ENCODE results near the gene RAD51B. TPM values are rescaled to one million over a fixed set of nuclear protein-coding genes. Genes with fewer than 3 reads are reported as not detected.

RAD51B gene
- polyA plus RNA-seq, 3 donors: 3.6 to 11.6 (median 9.4) TPM

GRCh38 chr14:68314642-68315041 lies 495.1 kb downstream of the RAD51B start:
- Histone ChIP-seq H3K36me3 (replicated peaks in 1 of 2; ENCODE audit: control insufficient read depth in 1 of 2, insufficient read depth in 2 of 2, low read length in 2 of 2) (no peaks in the 10 kb centered on the region), H3K9me3 (replicated peaks in 1 of 2; ENCODE audit: control insufficient read depth in 1 of 2, insufficient read depth in 1 of 2, low read length in 2 of 2) (no peaks in the 10 kb centered on the region), H3K9ac (ENCODE audit: insufficient read depth, low read length, poor library complexity, severe bottlenecking) (no peak overlapping the region), H3K27me3 (ENCODE audit: control insufficient read depth in 2 of 2, insufficient read depth in 2 of 2, low read length in 2 of 2) (no peaks in the 10 kb centered on the region), H3K4me1 (ENCODE audit: control insufficient read depth in 1 of 2, insufficient read depth in 2 of 2, low read length in 2 of 2) (peaks cover 7 to 8% of the 10 kb centered on the region in 2 donors), H2AFZ (ENCODE audit: insufficient read depth, low read depth, low read length, poor library complexity, severe bottlenecking) (no peak overlapping the region), H4K20me1 (ENCODE audit: insufficient read depth, low read length) (no peaks in the 10 kb centered on the region), H3K27ac (ENCODE audit: low read depth in 1 of 2, low read length in 2 of 2) (no peak overlapping the region), H3K79me2 (ENCODE audit: insufficient read depth, low read length) (no peaks in the 10 kb centered on the region), H3K4me2 (replicated peaks; ENCODE audit: extremely low read depth, low read length, poor library complexity, severe bottlenecking) (no peak overlapping the region), H3K4me3 (replicated peaks in 1 of 3; ENCODE audit: low read depth in 2 of 3, low read length in 3 of 3) (no peak overlapping the region)
- H3K27ac Mint-ChIP-seq: peak overlapping the region in 1 of 7 donors; percentile 48
- H3K36me3 Mint-ChIP-seq: peaks cover 2 to 7% of the 10 kb centered on the region in 2 donors
- WGBS (ENCODE audit: insufficient coverage): 0% methylated on average over 1 of the region's 4 CpGs
- no peak for DNase-seq
- intact Hi-C loops (cut with micrococcal nuclease): no loop called here
- peaks cover 12% of the 10 kb centered on the region for H3K4me1 Mint-ChIP-seq
- H3K9me3 Mint-ChIP-seq: no peaks in the 10 kb centered on the region
- no peak overlapping the region for H3K4me3 Mint-ChIP-seq
- TF ChIP-seq, protein P1, sequence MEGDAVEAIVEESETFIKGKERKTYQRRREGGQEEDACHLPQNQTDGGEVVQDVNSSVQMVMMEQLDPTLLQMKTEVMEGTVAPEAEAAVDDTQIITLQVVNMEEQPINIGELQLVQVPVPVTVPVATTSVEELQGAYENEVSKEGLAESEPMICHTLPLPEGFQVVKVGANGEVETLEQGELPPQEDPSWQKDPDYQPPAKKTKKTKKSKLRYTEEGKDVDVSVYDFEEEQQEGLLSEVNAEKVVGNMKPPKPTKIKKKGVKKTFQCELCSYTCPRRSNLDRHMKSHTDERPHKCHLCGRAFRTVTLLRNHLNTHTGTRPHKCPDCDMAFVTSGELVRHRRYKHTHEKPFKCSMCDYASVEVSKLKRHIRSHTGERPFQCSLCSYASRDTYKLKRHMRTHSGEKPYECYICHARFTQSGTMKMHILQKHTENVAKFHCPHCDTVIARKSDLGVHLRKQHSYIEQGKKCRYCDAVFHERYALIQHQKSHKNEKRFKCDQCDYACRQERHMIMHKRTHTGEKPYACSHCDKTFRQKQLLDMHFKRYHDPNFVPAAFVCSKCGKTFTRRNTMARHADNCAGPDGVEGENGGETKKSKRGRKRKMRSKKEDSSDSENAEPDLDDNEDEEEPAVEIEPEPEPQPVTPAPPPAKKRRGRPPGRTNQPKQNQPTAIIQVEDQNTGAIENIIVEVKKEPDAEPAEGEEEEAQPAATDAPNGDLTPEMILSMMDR (IDR thresholded peaks at IDR 0.05): no peak
- H3K27me3 Mint-ChIP-seq (ENCODE audit: low read depth in 3 of 3): peaks cover 0 to 4% (median 0%) of the 10 kb centered on the region in 3 donors

GRCh38 chr14:68315081-68315480 lies 495.5 kb downstream of the RAD51B start:
- H3K9me3 Mint-ChIP-seq: peaks cover 0 to 2% (median 0%) of the 10 kb centered on the region in 7 donors
- no peak overlapping the region for H3K4me3 Mint-ChIP-seq

More at GRCh38 chr14:68315081-68315480, 495.5 kb downstream of the RAD51B start:
- Histone ChIP-seq H3K79me2 (ENCODE audit: insufficient read depth, low read length) (no peaks in the 10 kb centered on the region), H3K36me3 (replicated peaks in 1 of 2; ENCODE audit: control insufficient read depth in 1 of 2, insufficient read depth in 2 of 2, low read length in 2 of 2) (no peaks in the 10 kb centered on the region), H3K9ac (ENCODE audit: insufficient read depth, low read length, poor library complexity, severe bottlenecking) (no peak overlapping the region), H3K27ac (ENCODE audit: low read depth in 1 of 2, low read length in 2 of 2) (no peak overlapping the region), H2AFZ (ENCODE audit: insufficient read depth, low read depth, low read length, poor library complexity, severe bottlenecking) (no peak overlapping the region), H3K4me2 (replicated peaks; ENCODE audit: extremely low read depth, low read length, poor library complexity, severe bottlenecking) (no peak overlapping the region), H3K4me1 (ENCODE audit: control insufficient read depth in 1 of 2, insufficient read depth in 2 of 2, low read length in 2 of 2) (peaks cover 3 to 4% of the 10 kb centered on the region in 2 donors), H3K4me3 (replicated peaks in 1 of 3; ENCODE audit: low read depth in 2 of 3, low read length in 3 of 3) (no peak overlapping the region), H4K20me1 (ENCODE audit: insufficient read depth, low read length) (no peaks in the 10 kb centered on the region), H3K9me3 (replicated peaks in 1 of 2; ENCODE audit: control insufficient read depth in 1 of 2, insufficient read depth in 1 of 2, low read length in 2 of 2) (no peaks in the 10 kb centered on the region), H3K27me3 (ENCODE audit: control insufficient read depth in 2 of 2, insufficient read depth in 2 of 2, low read length in 2 of 2) (no peaks in the 10 kb centered on the region)
- H3K27me3 Mint-ChIP-seq (ENCODE audit: low read depth in 3 of 3): peaks cover 0 to 4% (median 0%) of the 10 kb centered on the region in 3 donors
- intact Hi-C loops (cut with micrococcal nuclease): no loop called here
- WGBS (ENCODE audit: insufficient coverage): no CpG with 5 or more reads among the region's 3 CpGs
- DNase-seq: no peak
- TF ChIP-seq, protein P1 (IDR thresholded peaks at IDR 0.05): no peak
- H3K4me1 Mint-ChIP-seq: peaks cover 8% of the 10 kb centered on the region
- peaks cover 6 to 7% of the 10 kb centered on the region in 2 donors for H3K36me3 Mint-ChIP-seq
- H3K27ac Mint-ChIP-seq: no peak overlapping the region
